Kidney (tissue), 14 donors: Measurements from ENCODE around the gene MYO5A. TPM values are rescaled to one million over a fixed set of nuclear protein-coding genes. Genes with fewer than 3 reads are reported as not detected.

Source experiments
- DNase-seq, 5 donors: peaks; one replicate each; pipeline ENCODE4 v3.0.0-alpha.2; 2013 to 2020
- FAIRE-seq: peaks from 2 replicates; lab custom pipeline; 2012; peaks lifted over from hg19 to GRCh38; lab: Jason Lieb, UNC
- H3K27ac ChIP-seq, 2 donors: one replicate each; pipeline ENCODE4 v1.7.0; 2013; ENCODE audit warnings: low read depth in 2 of 2, low read length in 2 of 2, inconsistent platforms in 1 of 2
- H3K27me3 ChIP-seq: one replicate; pipeline ENCODE4 v1.7.1; 2013; ENCODE audit warnings: low read length, inconsistent platforms; ENCODE audit not compliant: control insufficient read depth, insufficient read depth
- H3K36me3 ChIP-seq, 3 donors: one replicate each; pipeline versions ENCODE4 v1.7.0 to v1.7.1; 2013; ENCODE audit warnings: low read length in 3 of 3, control low read depth in 1 of 3, inconsistent platforms in 1 of 3; ENCODE audit not compliant: insufficient read depth in 3 of 3, control insufficient read depth in 2 of 3
- H3K4me1 ChIP-seq, 3 donors: one replicate each; pipeline versions ENCODE4 v1.7.0 to v1.7.1; 2013; ENCODE audit warnings: low read length in 3 of 3, inconsistent platforms in 1 of 3, low read depth in 1 of 3; ENCODE audit not compliant: control insufficient read depth in 2 of 3, insufficient read depth in 2 of 3
- H3K4me3 ChIP-seq, 3 donors: one replicate each; pipeline versions ENCODE4 v1.7.0 to v1.8.1; 2013; ENCODE audit warnings: low read length in 3 of 3, control low read depth in 1 of 3, inconsistent platforms in 1 of 3
- H3K9ac ChIP-seq, 3 donors: one replicate each; pipeline versions ENCODE4 v1.7.0 to v1.7.1; 2013; ENCODE audit warnings: low read length in 3 of 3, control low read depth in 1 of 3, inconsistent platforms in 1 of 3
- H3K9me3 ChIP-seq, 3 donors: one replicate each; pipeline versions ENCODE4 v1.7.0 to v1.7.1; 2013; ENCODE audit warnings: low read length in 3 of 3, control low read depth in 1 of 3, inconsistent platforms in 1 of 3; ENCODE audit not compliant: control insufficient read depth in 2 of 3, insufficient read depth in 1 of 3
- CTCF ChIP-seq: IDR thresholded peaks from 3 replicates; pipeline ENCODE4 v1.5.1; 2012; ENCODE audit warnings: mild to moderate bottlenecking, moderate library complexity, borderline replicate concordance; ENCODE audit not compliant: insufficient read depth; ENCODE audit errors: extremely low read depth
- intact Hi-C: fragments of 100-400 bp; cut with DNase I; formaldehyde crosslinking; loops from one replicate; pipeline ENCODE4 v1.11.1; 2022
- polyA plus RNA-seq: library from polyadenylated mRNA; stranded (reverse); fragments of 350-450 nt; fragmentation: Illumina TruSeq; extraction: RNeasy Lipid Tissue Mini Kit (QIAGEN cat#74804); gene quantifications from one replicate; pipeline ENCODE4 v1.2.3, GENCODE V29; 2014; ENCODE audit warnings: low read depth, low replicate concordance; ENCODE audit not compliant: insufficient read depth
- total RNA-seq: library from RNA; stranded (reverse); fragmentation: NEBNext Ultra II Directional; extraction: Animal tissue kit (Norgen Biotek cat#: 25700); gene quantifications from one replicate; pipeline ENCODE4 v1.2.1, GENCODE V29; 2021
- donor health status: control.
- donor health status: control.
- donor health status: control.
- donor health status: control.
- donor health status: control.
- donor health status: DM: yes; HTN: yes; CAD: no.
- donor health status: Normal renal cell carcinoma (clear cell type).

MYO5A gene
- total and polyA plus RNA-seq, 2 donors from 2014 or later: 3.5 to 32.9 TPM

- intact Hi-C loops: no loop called here
Measured at GRCh38 chr15:52359722-52360121, 169.0 kb downstream of the MYO5A start.

GRCh38 chr15:52357949-52358348 is 170.7 kb downstream of the MYO5A start:
- TF ChIP-seq CTCF: no peak
- Histone ChIP-seq H3K4me1 (no peaks in the 10 kb centered on the region), H3K27ac (no peak overlapping the region), H3K9ac (no peak overlapping the region), H3K27me3 (no peaks in the 10 kb centered on the region), H3K36me3 (peaks cover 0 to 4% (median 0%) of the 10 kb centered on the region in 3 donors), H3K4me3 (no peak overlapping the region), H3K9me3 (no peaks in the 10 kb centered on the region)
- FAIRE-seq: no peak
- DNase-seq: no peak
- intact Hi-C loops: no loop called here

More at GRCh38 chr15:52359722-52360121, 169.0 kb downstream of the MYO5A start:
- Histone ChIP-seq H3K4me3 (no peak overlapping the region), H3K9ac (no peak overlapping the region), H3K4me1 (no peaks in the 10 kb centered on the region), H3K27ac (no peak overlapping the region), H3K36me3 (peaks cover 0 to 7% (median 0%) of the 10 kb centered on the region in 3 donors), H3K27me3 (no peaks in the 10 kb centered on the region), H3K9me3 (no peaks in the 10 kb centered on the region)
- no peak for TF ChIP-seq CTCF
- FAIRE-seq (no peak), DNase-seq (no peak)

GRCh38 chr15:52352086-52352485 is 176.6 kb downstream of the MYO5A start:
- no peak for TF ChIP-seq CTCF
- no peak for FAIRE-seq
- Histone ChIP-seq H3K4me1 (no peaks in the 10 kb centered on the region), H3K4me3 (no peak overlapping the region), H3K27ac (no peak overlapping the region), H3K9ac (no peak overlapping the region), H3K9me3 (no peaks in the 10 kb centered on the region), H3K27me3 (no peaks in the 10 kb centered on the region), H3K36me3 (peaks cover 0 to 6% (median 4%) of the 10 kb centered on the region in 3 donors)
- intact Hi-C loops: no loop called here
- no peak for DNase-seq
